ENCODE measurements around the gene SMAP1. TPM values are rescaled to one million over a fixed set of nuclear protein-coding genes. Genes with fewer than 3 reads are reported as not detected.

The SMAP1 gene
- total and polyA plus RNA-seq, 9 of the 15 experiments (the other 6 are each of a cell fraction or from before 2014, with no cell fraction given): 11.4 to 26.4 (median 15.5) TPM

DNA sequence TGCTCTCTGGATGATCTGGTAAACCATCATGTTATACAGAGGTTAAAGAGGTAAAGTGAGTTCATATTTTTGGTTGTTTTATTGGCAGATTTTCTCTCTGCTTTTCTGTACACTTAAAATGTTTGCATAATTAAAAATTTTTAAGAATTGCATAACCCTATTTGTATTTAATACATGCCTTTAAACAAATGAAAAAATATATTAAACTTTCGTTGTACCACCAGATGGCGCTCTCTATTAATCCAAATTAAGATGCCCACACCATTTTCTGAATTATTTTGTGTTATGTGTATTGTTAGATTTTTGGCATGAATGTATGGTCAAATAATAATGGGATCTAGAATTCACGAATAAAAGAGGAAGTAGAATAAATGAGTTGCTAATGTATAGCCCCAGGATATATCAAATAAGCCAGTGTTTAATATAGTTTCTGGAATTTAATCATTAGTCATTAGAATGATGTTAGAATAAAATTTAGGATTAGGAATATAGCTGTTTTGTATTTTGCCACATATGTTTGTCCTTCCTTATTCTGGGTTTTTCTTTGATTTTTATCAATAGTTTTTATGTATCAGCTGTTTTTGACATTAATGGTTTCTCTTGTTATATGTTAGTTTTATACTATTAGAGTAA lies 38.9 kb downstream of the SMAP1 start (continued):
- no peak for TF ChIP-seq NONO (IDR thresholded peaks at IDR 0.05; ENCODE audit: low read depth in 2 of 2, low read length in 1 of 2)
- no peak for TF ChIP-seq SMARCC2 (IDR thresholded peaks at IDR 0.05; ENCODE audit: low read depth)
- TF ChIP-seq, protein P1, sequence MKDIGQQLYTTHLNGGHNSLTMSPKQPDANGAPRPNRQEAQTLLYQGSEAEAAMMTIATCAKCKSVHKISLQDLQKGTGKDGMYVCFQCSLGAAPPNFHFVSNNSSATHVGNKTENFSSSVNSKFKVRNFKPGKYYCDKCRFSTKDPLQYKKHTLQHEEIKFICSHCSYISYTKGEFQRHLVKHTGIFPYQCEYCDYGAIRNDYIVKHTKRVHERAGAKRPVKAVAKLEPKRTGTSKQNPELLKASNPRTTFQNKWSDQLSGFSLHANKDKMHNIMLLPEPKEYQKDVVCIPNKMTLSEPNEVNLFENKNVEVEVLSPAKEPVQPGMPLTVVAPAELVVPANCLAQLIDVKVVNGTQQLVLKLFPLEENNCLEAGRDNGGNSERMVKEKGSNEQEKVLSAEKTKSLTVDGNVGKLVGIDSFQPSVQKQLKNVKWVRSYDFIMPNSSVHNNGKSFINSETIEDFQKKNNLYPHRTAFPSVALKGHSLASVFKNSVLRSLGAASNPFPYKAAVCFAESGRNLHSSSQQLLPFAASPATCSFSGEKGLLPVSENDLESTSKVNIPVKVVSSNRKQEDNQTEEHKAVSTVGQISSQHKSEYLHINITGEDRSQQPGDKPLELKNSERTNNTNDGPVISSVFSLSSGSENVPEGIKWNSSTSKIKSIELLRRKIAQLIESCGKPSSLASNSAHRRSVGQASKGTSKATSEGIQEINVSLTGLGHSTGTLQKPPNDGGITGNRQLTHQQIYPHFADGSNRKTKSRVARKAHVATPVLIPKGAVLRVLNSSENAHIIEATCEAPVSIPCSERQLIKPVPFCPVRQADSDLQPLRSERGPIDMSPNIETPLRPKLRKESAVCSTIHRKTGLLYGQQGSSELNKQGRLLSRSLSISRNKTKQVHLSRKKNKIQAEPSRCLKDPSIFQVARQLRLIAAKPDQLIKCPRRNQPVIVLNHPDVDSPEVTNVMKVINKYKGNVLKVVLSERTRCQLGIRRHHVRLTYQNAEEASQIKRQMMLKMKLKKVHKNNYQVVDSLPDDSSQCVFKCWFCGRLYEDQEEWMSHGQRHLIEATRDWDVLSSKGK (CRISPR knock-in tag; IDR thresholded peaks at IDR 0.05): no peak
- TF ChIP-seq, protein P2, sequence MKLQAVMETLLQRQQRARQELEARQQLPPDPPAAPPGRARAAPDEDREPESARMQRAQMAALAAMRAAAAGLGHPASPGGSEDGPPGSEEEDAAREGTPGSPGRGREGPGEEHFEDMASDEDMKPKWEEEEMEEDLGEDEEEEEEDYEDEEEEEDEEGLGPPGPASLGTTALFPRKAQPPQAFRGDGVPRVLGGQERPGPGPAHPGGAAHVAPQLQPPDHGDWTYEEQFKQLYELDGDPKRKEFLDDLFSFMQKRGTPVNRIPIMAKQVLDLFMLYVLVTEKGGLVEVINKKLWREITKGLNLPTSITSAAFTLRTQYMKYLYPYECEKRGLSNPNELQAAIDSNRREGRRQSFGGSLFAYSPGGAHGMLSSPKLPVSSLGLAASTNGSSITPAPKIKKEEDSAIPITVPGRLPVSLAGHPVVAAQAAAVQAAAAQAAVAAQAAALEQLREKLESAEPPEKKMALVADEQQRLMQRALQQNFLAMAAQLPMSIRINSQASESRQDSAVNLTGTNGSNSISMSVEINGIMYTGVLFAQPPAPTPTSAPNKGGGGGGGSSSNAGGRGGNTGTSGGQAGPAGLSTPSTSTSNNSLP (IDR thresholded peaks at IDR 0.05; ENCODE audit: borderline replicate concordance, low read depth, low read length): peak; percentile 93
- TF ChIP-seq MYBL2 (IDR thresholded peaks at IDR 0.05; ENCODE audit: low read depth): no peak
- TF ChIP-seq MYBL2 (CRISPR knock-in tag; IDR thresholded peaks at IDR 0.05; ENCODE audit: borderline replicate concordance): no peak
- TF ChIP-seq CBX5 (IDR thresholded peaks at IDR 0.05; ENCODE audit: borderline replicate concordance, low read depth): no peak
- TF ChIP-seq RFX1 (IDR thresholded peaks at IDR 0.05): no peak
- TF ChIP-seq FOXP1 (CRISPR knock-in tag; IDR thresholded peaks at IDR 0.05): no peak
- TF ChIP-seq CREB1 (IDR thresholded peaks at IDR 0.05): no peak
- TF ChIP-seq CREB1 (CRISPR knock-in tag; IDR thresholded peaks at IDR 0.05): no peak
- TF ChIP-seq, protein P3, sequence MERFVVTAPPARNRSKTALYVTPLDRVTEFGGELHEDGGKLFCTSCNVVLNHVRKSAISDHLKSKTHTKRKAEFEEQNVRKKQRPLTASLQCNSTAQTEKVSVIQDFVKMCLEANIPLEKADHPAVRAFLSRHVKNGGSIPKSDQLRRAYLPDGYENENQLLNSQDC (CRISPR knock-in tag; IDR thresholded peaks at IDR 0.05): no peak
- TF ChIP-seq GATAD2A (IDR thresholded peaks at IDR 0.05): no peak
- TF ChIP-seq CEBPB (tag; IDR thresholded peaks at IDR 0.05): peak; percentile 39
- TF ChIP-seq MCM7 (IDR thresholded peaks at IDR 0.05): no peak
- TF ChIP-seq ZNF224 (CRISPR knock-in tag; IDR thresholded peaks at IDR 0.05): no peak
- TF ChIP-seq ZFP36 (IDR thresholded peaks at IDR 0.05; ENCODE audit: low read depth, low read length, partially characterized antibody): no peak
- TF ChIP-seq, protein P4, sequence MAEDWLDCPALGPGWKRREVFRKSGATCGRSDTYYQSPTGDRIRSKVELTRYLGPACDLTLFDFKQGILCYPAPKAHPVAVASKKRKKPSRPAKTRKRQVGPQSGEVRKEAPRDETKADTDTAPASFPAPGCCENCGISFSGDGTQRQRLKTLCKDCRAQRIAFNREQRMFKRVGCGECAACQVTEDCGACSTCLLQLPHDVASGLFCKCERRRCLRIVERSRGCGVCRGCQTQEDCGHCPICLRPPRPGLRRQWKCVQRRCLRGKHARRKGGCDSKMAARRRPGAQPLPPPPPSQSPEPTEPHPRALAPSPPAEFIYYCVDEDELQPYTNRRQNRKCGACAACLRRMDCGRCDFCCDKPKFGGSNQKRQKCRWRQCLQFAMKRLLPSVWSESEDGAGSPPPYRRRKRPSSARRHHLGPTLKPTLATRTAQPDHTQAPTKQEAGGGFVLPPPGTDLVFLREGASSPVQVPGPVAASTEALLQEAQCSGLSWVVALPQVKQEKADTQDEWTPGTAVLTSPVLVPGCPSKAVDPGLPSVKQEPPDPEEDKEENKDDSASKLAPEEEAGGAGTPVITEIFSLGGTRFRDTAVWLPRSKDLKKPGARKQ (CRISPR knock-in tag; IDR thresholded peaks at IDR 0.05): no peak
- TF ChIP-seq SP2 (IDR thresholded peaks at IDR 0.05; ENCODE audit: extremely low read depth, low read depth, low read length, poor library complexity, severe bottlenecking): no peak
- TF ChIP-seq RAD21 (CRISPR knock-in tag; conservative IDR thresholded peaks at IDR 0.05 in 1 of 2, IDR thresholded peaks at IDR 0.05 in 1 of 2): peak; percentile 64 to 78
- no peak for TF ChIP-seq RB1 (IDR thresholded peaks at IDR 0.05; ENCODE audit: low read depth)
- no peak for TF ChIP-seq ZNF316 (IDR thresholded peaks at IDR 0.05)
- no peak for TF ChIP-seq HDAC6 (IDR thresholded peaks at IDR 0.05; ENCODE audit: low read depth, low read length)
- TF ChIP-seq KLF16 (IDR thresholded peaks at IDR 0.05): no peak

Data from K562 (cell line).